ENCODE results near the gene VASH2.
"Not testable (repeated sequence)": the region's sequence is repeated elsewhere in the genome, so short reads cannot be mapped to it uniquely, and the experiment has no call there.

Gene VASH2

DNA sequence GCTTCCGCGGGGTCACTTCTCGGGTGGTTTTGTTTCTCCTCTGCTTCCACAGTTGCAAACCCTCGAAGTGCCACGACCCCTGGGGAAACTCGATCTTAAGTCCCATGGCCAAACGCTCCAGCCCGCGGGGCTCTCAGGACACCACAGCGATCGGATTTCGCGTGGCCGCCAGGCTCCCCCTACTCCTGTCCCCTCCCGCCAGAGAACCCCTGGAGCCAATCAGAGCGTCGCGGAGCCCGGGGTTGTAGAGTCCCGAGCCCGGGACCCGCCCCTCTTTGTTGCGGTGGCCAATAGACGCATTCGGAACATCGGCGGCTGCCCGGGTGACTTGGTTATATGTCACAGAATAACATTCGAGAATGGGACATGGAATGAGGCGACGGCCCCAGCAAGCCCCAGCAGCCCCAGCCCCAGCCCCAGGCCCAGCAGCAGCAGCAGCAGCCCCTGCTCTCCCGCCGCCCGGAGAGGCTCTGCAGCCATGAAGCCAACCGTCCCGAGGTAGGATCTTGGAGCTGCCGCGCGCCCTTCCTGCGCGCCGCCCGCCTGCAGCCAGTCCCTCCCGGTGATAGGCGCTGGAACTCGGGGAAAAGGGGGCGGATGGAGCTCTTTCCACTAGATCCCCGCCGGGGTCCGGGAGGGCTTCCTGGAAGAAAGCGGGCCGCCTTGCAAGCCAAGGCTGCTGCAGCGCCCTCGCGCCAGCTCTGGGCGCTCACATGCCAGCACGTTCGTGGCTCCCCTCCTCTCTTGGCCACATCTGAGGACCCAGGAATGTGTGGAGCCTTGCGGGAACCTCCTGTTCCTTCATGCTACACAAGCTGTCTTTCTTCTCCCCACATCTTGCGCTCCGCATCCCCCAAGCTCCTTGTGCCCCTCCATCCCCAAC is at the start of gene VASH2:
Gene VASH2 (plus strand): TSS at position 299 of the 883 bp plus-strand sequence. CDS start 1,002 bp downstream, outside the sequence.
- DNase-seq: no peak

DNA sequence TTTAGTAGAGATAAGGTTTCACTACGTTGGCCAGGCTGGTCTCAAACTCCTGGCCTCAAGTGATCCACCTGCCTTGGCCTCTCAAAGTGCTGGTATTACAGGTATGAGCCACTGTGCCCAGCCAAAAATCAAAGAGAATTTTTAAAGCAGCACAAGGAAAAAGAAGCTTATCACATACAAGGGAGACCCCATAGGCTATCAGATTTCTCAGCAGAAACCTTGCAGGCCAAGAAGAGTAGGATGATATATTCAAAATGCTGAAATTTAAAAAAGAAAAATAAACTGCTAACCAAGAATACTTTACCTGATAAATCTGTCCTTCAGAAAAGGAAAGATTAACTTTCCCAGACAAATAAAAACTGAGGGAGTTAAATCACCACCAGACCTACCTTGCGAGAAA is 49.1 kb upstream of the VASH2 start:
- no peak for DNase-seq

- no peak for DNase-seq
Observed at GRCh38 chr1:212902054-212902453, 48.3 kb upstream of the VASH2 start.

DNA sequence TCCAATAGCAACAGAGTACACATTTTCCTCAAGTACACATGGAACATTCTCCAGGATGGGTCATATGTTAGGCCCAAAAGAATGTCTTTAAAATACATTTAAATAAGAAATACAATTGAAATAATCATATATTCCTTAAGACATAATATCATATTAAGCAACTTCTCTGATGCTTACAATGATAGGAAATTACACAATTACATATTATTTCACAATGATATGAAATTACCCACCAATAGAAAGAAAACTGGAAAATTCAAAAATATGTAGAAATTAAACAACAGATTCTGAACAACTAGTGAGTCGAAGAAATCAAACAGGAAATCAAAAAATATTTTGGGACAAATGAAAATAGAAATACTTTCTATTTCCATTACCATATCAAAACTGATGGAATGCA is 46.7 kb upstream of the VASH2 start:
- DNase-seq: no peak

DNA sequence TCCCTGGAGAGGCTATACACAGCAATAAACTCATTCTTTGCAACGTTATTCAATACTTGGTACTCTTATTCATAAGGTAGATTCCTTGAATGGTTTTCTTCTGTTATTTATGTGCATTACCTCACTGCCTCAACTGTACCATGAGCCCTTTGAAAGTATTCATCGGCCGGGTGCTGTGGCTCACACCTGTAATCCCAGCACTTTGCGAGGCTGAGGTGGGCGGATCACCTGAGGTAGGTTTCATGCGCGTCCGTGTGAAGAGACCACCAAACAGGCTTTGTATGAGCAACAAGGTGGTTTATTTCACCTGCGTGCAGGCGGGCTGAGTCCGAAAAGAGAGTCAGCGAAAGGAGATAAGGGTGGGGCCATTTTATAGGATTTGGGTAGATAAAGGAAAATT is 42.3 kb upstream of the VASH2 start:
- DNase-seq: not testable (repeated sequence)

- no peak for DNase-seq
Observed at GRCh38 chr1:212908971-212909370, 41.4 kb upstream of the VASH2 start.

- DNase-seq: no peak
Observed at GRCh38 chr1:212909652-212910063, 40.7 kb upstream of the VASH2 start.

GRCh38 chr1:212910213-212910612 is 40.1 kb upstream of the VASH2 start:
- DNase-seq: not testable (repeated sequence)

GRCh38 chr1:212913638-212914037 is 36.7 kb upstream of the VASH2 start:
- not testable (repeated sequence) for DNase-seq

- DNase-seq: not testable (repeated sequence)
Observed at GRCh38 chr1:212914110-212914509, 36.2 kb upstream of the VASH2 start.

DNA sequence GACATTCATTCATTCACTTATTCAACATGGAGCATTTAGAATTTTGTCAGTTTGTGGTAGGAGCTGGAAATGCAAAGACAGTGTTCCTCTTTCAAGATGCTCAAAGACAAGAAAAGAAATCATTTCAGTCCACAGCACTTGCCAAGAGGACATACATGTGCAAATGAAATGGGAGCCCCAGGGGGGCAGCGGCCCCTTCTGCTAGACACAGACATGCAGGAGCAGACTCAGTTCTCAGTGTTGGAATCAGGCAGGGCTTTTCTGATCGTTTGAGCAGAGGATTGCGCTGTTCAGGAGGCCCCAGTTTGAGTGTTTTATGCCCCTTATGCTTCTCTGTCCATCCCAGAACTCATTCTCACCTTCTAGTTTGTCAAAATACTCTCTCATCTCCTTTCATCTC is 35.6 kb upstream of the VASH2 start:
- DNase-seq: no peak

DNA sequence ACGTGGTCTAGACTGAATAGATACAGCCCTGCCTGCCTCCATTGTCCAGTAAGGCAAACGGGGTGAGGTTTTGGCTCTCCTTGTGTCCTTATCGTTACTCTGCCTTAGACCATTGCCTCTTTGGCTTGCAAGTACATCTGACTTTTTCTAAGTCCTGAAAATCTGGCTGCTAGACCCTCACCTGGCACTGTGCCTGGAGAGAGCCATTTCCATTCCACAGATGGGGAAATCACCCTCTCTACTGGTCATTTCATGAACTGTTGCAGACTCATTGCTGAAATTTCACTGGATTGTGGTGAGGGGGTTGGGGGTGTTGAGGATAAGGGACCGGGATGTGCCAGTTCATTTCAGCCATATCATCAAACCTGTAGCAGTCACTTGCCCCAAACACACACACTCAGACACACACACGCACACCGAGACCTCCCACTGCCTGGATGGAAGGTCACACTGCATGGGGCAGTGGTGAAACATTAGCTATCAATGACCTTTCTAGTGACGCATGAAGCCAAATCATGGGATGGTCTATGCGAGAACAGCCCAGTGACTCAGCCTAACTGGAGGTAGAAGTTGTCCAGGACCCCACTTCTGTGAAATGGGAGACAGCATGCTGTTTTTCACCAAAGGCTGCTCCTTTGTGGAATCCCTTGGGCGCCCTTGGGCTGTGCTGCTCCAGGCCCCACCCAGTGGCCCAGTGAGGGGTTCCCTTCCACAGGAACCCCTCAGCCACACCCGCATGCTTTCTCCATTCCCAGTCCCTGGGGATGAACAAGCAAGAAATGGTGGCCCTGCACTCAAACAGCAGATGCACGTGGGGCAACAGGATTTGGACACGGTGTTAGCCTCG is 34.9 kb upstream of the VASH2 start:
- no peak for DNase-seq

- no peak for DNase-seq
Observed at GRCh38 chr1:212916481-212917133, 33.7 kb upstream of the VASH2 start.

GRCh38 chr1:212917134-212917485 is 33.2 kb upstream of the VASH2 start:
- DNase-seq: no peak

GRCh38 chr1:212917858-212918257 is 32.5 kb upstream of the VASH2 start:
- DNase-seq: no peak

DNA sequence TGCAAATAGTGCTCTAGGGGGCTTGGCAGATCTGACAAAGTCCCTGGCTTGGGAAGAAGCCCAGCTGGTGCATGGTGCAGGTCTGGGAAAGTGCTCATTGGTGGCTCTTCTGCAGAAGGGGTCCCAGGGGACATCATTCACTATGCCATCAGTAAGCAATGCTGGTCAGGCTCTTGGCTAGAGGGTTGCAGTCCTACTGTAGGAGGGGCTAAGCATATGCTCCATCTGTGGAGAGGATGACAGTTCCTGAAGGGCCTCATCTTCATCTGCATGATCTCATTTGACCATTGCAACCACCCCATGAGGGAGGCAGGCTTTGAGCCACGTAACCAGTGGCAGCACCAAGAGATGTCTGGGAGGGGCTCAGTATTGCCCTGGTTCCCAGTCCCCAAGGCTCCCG is 31.5 kb upstream of the VASH2 start:
- DNase-seq: no peak

GRCh38 chr1:212920246-212920645 is 30.1 kb upstream of the VASH2 start:
- no peak for DNase-seq

DNA sequence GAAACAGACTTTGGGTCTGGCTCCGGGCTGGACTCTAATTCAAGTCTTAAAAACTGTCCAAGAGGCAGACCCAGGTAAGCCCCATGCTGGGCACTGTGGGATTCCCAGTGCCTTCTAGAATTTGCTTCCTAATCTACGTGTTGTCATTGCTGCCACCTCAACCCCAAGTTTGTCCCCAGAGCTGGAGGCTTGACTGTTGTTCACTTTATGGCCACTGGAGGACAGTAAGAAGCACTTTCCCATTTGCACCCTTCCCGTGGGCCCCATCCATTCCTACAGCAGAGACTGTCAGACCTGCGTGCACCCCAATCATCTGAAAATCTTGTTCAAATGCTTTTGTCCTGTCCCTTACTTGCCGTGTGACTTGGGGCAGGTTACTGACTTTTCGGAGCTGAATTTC is 29.4 kb upstream of the VASH2 start:
- no peak for DNase-seq

DNA sequence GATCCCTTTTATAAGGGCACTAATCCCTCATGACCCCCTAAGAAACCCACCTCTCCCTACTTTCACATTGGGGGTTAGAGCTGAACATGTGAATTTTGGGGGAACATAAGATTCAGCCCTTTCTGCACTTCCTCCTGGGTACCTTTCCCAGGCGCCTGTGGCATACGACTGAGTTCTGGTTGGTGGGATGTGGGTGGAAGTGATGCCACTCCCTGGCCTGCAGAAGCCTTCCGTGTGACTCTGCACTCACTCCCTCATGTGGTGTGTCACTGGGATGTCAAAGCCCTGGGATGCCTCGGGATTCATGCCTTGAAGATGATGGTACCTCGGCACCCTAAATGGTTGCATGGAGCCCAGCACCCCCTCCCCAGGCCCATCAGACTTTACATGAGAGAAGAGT is 28.3 kb upstream of the VASH2 start:
- no peak for DNase-seq

DNA sequence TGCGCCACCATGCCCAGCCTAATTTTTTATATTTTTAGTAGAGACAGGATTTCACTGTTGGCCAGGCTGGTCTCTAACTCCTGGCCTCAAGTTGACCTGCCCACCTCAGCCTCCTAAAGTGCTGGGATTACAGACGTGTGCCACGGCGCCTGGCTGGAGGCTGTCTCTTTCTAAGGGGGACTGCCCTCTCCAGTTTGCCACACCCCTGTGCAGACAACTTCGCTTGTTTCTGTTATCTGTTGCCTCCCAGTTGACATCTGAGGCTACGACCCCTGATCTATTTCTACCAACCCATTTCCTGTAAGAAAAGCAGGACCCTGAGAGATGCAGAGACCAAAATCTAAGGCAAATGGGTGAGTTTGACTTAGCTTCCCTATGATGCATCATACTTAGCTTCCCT is 24.0 kb upstream of the VASH2 start:
- DNase-seq: no peak

DNA sequence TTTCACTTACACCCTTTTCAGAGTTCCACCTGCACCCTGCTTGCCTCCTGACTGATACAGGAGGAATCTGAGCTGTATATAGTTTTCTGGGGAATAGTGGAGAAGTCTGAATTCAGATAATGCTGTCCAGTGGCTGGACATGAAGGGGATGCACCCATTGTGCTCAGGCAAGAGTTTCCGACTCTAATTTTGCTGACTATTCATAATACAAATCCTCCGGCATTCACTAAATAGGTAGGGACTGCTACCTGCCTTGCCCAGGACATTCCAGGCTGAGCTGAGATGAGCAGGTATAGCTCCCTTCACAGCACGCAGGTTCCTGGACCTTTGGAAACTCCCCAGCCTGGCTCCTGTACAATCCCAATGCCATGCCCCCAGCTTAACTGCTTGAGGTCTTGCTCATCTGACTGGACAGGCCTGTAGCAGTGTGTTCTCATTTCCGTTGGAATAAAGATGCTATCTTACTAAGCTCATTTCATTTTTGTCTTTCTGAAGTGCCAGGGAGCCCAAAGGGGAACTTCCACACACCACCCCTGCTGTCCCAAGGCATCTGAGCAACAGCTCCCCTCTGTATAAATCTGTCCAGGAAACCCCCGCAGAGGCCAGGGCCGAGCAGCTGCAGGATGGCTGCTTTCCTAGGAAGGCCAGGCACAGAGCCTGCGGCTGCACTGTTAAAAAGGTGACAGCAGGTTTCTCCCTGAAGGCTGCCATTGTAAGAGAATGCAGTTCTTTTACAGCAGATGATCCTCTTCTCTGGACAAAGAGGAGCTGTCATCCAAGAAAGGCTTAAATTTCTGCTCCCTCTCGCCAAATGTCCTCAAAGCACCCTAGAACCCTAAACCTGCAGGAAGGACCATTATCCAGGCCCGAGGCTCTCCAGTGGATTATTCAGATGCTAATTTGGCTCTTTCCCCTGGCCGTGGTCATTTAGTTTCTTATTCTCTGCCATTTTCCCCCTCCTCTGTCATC is 21.7 kb upstream of the VASH2 start:
- DNase-seq: no peak

DNA sequence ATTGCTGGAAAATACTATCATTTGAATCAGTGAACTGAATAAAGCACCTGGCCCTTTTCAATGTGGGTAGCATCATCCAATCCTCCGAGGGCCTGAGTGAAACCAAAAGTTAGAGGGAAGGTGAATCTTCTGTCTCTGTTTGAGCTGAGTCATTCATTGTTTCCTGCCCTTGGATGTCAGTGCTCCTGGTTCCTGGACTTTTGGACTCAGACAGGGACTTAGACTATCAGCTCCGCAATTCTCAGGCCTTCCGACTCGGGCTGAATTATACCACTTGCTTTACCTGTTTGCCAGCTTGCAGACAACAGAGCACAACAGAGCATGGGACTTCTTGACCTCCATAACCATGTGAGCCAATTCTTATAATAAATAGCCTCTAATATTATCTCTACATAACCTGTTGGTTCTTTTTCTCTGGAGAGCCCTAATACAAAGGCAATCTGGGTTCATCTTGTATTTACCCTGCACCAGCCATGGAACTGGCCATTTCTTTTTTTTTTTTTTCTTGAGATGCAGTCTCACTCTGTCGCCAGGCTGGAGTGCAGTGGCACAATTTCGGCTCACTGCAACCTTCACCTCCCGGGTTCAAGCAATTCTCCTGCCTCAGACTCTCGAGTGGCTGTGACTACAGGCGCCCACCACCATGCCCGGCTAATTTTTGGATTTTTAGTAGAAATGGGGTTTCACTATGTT is 19.2 kb upstream of the VASH2 start:
- no peak for DNase-seq

Measured in NCI-H226 (cell line).